ENCODE data around the gene EFL1.

DNA sequence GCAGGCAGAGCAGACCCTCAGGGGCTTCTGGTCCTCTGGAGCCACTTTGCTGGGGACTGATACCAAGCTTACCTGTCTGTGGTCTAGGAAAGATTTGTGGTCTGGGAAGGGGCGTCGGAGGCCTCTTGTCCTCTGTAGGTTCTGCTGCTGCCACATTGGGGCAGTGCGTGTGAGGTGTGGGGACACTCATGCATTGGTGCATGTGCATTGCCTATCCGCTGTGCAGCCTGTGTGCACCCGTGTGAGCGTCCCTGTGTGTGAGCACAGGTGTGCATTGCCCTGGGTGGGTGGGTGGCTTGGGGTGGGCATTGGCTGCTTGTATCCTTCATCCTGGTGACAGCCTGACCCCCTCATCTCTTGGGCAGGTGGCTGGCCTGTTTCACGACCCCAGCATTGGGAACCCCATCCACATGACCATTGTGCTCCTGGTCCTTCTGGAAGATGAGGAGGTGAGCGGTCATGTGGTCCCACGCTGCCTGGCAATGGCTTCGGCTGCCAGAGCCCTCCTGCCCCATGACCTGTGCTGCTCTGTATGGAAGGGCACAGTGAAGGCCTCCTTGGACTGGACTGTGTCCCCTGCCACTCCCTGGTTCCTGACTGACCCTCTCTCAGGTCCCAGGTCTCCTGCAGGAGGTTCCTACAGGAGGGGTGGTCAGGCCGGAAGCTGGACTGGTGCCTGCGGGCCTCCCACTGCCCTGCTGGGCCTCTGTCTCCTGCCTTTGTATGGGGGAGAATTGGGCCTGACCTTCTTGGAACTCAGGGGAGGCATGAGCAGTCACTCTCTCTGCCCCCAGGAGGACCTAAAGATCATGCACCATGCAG lies 41.6 kb upstream of the EFL1 start:
- TF ChIP-seq EZH2 (IDR thresholded peaks at IDR 0.05; ENCODE audit: low read depth, unreplicated experiment) (no peak), EZH2phosphoT487 (IDR thresholded peaks at IDR 0.05; ENCODE audit: unreplicated experiment) (no peak), JUNB (IDR thresholded peaks at IDR 0.05; ENCODE audit: unreplicated experiment) (no peak), POLR2AphosphoS5 (IDR thresholded peaks at IDR 0.05; ENCODE audit: low read depth) (no peak)
- TF ChIP-seq, protein P1, sequence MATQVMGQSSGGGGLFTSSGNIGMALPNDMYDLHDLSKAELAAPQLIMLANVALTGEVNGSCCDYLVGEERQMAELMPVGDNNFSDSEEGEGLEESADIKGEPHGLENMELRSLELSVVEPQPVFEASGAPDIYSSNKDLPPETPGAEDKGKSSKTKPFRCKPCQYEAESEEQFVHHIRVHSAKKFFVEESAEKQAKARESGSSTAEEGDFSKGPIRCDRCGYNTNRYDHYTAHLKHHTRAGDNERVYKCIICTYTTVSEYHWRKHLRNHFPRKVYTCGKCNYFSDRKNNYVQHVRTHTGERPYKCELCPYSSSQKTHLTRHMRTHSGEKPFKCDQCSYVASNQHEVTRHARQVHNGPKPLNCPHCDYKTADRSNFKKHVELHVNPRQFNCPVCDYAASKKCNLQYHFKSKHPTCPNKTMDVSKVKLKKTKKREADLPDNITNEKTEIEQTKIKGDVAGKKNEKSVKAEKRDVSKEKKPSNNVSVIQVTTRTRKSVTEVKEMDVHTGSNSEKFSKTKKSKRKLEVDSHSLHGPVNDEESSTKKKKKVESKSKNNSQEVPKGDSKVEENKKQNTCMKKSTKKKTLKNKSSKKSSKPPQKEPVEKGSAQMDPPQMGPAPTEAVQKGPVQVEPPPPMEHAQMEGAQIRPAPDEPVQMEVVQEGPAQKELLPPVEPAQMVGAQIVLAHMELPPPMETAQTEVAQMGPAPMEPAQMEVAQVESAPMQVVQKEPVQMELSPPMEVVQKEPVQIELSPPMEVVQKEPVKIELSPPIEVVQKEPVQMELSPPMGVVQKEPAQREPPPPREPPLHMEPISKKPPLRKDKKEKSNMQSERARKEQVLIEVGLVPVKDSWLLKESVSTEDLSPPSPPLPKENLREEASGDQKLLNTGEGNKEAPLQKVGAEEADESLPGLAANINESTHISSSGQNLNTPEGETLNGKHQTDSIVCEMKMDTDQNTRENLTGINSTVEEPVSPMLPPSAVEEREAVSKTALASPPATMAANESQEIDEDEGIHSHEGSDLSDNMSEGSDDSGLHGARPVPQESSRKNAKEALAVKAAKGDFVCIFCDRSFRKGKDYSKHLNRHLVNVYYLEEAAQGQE (IDR thresholded peaks at IDR 0.05; ENCODE audit: unreplicated experiment), result no peak
- TF ChIP-seq, protein P2, sequence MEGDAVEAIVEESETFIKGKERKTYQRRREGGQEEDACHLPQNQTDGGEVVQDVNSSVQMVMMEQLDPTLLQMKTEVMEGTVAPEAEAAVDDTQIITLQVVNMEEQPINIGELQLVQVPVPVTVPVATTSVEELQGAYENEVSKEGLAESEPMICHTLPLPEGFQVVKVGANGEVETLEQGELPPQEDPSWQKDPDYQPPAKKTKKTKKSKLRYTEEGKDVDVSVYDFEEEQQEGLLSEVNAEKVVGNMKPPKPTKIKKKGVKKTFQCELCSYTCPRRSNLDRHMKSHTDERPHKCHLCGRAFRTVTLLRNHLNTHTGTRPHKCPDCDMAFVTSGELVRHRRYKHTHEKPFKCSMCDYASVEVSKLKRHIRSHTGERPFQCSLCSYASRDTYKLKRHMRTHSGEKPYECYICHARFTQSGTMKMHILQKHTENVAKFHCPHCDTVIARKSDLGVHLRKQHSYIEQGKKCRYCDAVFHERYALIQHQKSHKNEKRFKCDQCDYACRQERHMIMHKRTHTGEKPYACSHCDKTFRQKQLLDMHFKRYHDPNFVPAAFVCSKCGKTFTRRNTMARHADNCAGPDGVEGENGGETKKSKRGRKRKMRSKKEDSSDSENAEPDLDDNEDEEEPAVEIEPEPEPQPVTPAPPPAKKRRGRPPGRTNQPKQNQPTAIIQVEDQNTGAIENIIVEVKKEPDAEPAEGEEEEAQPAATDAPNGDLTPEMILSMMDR (conservative IDR thresholded peaks at IDR 0.05; ENCODE audit: low read depth in 2 of 2), result no peak

Measured in GM23338 (cell line).